ENCODE measurements around the gene IRX5.

The IRX5 gene

GRCh38 chr16:54886078-54886477 is 44.6 kb upstream of the IRX5 start:
- H4K20me1 ChIP-seq (ENCODE audit: control insufficient read depth, insufficient read depth, low read depth, low read length) = no peaks in the 10 kb centered on the region

GRCh38 chr16:54890381-54890780 is 40.3 kb upstream of the IRX5 start:
- H4K20me1 ChIP-seq (ENCODE audit: control insufficient read depth, insufficient read depth, low read depth, low read length) = no peaks in the 10 kb centered on the region
- no peaks in the 10 kb centered on the region for H3K4me1 ChIP-seq (ENCODE audit: control insufficient read depth, low read length)
- H3F3A ChIP-seq (ENCODE audit: control insufficient read depth, insufficient read depth) = no peaks in the 10 kb centered on the region
- no peak overlapping the region for H3K27ac ChIP-seq (ENCODE audit: low read depth, low read length)
- no peak for TF ChIP-seq CTCF (IDR thresholded peaks at IDR 0.05; ENCODE audit: low read depth, low read length, poor library complexity, severe bottlenecking)
- TF ChIP-seq EZH2phosphoT487 (IDR thresholded peaks at IDR 0.05; ENCODE audit: borderline replicate concordance, low read length) = no peak
- no peaks in the 10 kb centered on the region for H3K27me3 ChIP-seq (ENCODE audit: control insufficient read depth, low read length)
- H3K79me2 ChIP-seq (ENCODE audit: control insufficient read depth, low read length) = no peaks in the 10 kb centered on the region
- H3K9me2 ChIP-seq (replicated peaks; ENCODE audit: control insufficient read depth, low read length) = no peaks in the 10 kb centered on the region
- no peaks in the 10 kb centered on the region for H3K36me3 ChIP-seq (ENCODE audit: control insufficient read depth, low read length)
- no peaks in the 10 kb centered on the region for H3K9me3 ChIP-seq (ENCODE audit: control insufficient read depth, insufficient read depth, low read length)
- no peak overlapping the region for H3K4me2 ChIP-seq (ENCODE audit: low read length)
- no peak overlapping the region for H3K4me3 ChIP-seq (ENCODE audit: low read length)

More at GRCh38 chr16:54886078-54886477, 44.6 kb upstream of the IRX5 start:
- no peaks in the 10 kb centered on the region for H3K27me3 ChIP-seq (ENCODE audit: control insufficient read depth, low read length)
- no peak overlapping the region for H3K4me2 ChIP-seq (ENCODE audit: low read length)
- no peaks in the 10 kb centered on the region for H3K9me3 ChIP-seq (ENCODE audit: control insufficient read depth, insufficient read depth, low read length)
- H3K4me3 ChIP-seq (ENCODE audit: low read length) = no peak overlapping the region
- no peak overlapping the region for H3K27ac ChIP-seq (ENCODE audit: low read depth, low read length)
- no peaks in the 10 kb centered on the region for H3F3A ChIP-seq (ENCODE audit: control insufficient read depth, insufficient read depth)
- no peaks in the 10 kb centered on the region for H3K79me2 ChIP-seq (ENCODE audit: control insufficient read depth, low read length)
- H3K9me2 ChIP-seq (replicated peaks; ENCODE audit: control insufficient read depth, low read length) = no peaks in the 10 kb centered on the region
- TF ChIP-seq EZH2phosphoT487 (IDR thresholded peaks at IDR 0.05; ENCODE audit: borderline replicate concordance, low read length) (no peak), CTCF (IDR thresholded peaks at IDR 0.05; ENCODE audit: low read depth, low read length, poor library complexity, severe bottlenecking) (no peak)
- H3K36me3 ChIP-seq (ENCODE audit: control insufficient read depth, low read length) = no peaks in the 10 kb centered on the region
- H3K4me1 ChIP-seq (ENCODE audit: control insufficient read depth, low read length) = no peaks in the 10 kb centered on the region

- Histone ChIP-seq H4K20me1 (ENCODE audit: control insufficient read depth, insufficient read depth, low read depth, low read length) (no peaks in the 10 kb centered on the region), H3K4me3 (ENCODE audit: low read length) (no peak overlapping the region), H3K4me2 (ENCODE audit: low read length) (no peak overlapping the region), H3K9me3 (ENCODE audit: control insufficient read depth, insufficient read depth, low read length) (no peaks in the 10 kb centered on the region), H3F3A (ENCODE audit: control insufficient read depth, insufficient read depth) (no peaks in the 10 kb centered on the region), H3K36me3 (ENCODE audit: control insufficient read depth, low read length) (no peaks in the 10 kb centered on the region), H3K4me1 (ENCODE audit: control insufficient read depth, low read length) (no peaks in the 10 kb centered on the region), H3K27me3 (ENCODE audit: control insufficient read depth, low read length) (no peaks in the 10 kb centered on the region), H3K79me2 (ENCODE audit: control insufficient read depth, low read length) (no peaks in the 10 kb centered on the region), H3K27ac (ENCODE audit: low read depth, low read length) (no peak overlapping the region), H3K9me2 (replicated peaks; ENCODE audit: control insufficient read depth, low read length) (no peaks in the 10 kb centered on the region)
- no peak for TF ChIP-seq CTCF (IDR thresholded peaks at IDR 0.05; ENCODE audit: low read depth, low read length, poor library complexity, severe bottlenecking)
- TF ChIP-seq EZH2phosphoT487 (IDR thresholded peaks at IDR 0.05; ENCODE audit: borderline replicate concordance, low read length) = no peak
These were observed 39.3 kb upstream of the IRX5 start for GRCh38 chr16:54891346-54891745.

- no peak overlapping the region for H3K4me3 ChIP-seq (ENCODE audit: low read length)
- no peaks in the 10 kb centered on the region for H3K9me2 ChIP-seq (replicated peaks; ENCODE audit: control insufficient read depth, low read length)
- no peaks in the 10 kb centered on the region for H3K79me2 ChIP-seq (ENCODE audit: control insufficient read depth, low read length)
- no peaks in the 10 kb centered on the region for H4K20me1 ChIP-seq (ENCODE audit: control insufficient read depth, insufficient read depth, low read depth, low read length)
- H3K9me3 ChIP-seq (ENCODE audit: control insufficient read depth, insufficient read depth, low read length) = no peaks in the 10 kb centered on the region
- no peaks in the 10 kb centered on the region for H3K4me1 ChIP-seq (ENCODE audit: control insufficient read depth, low read length)
- no peak for TF ChIP-seq CTCF (IDR thresholded peaks at IDR 0.05; ENCODE audit: low read depth, low read length, poor library complexity, severe bottlenecking)
- TF ChIP-seq EZH2phosphoT487 (IDR thresholded peaks at IDR 0.05; ENCODE audit: borderline replicate concordance, low read length) = no peak
- H3K4me2 ChIP-seq (ENCODE audit: low read length) = no peak overlapping the region
- H3K27ac ChIP-seq (ENCODE audit: low read depth, low read length) = no peak overlapping the region
- no peaks in the 10 kb centered on the region for H3K27me3 ChIP-seq (ENCODE audit: control insufficient read depth, low read length)
- H3F3A ChIP-seq (ENCODE audit: control insufficient read depth, insufficient read depth) = no peaks in the 10 kb centered on the region
- no peaks in the 10 kb centered on the region for H3K36me3 ChIP-seq (ENCODE audit: control insufficient read depth, low read length)
These were observed 37.7 kb upstream of the IRX5 start for GRCh38 chr16:54892981-54893380.
